GM21529 (cell line): ENCODE results near the gene CEACAM16.
"Not testable (repeated sequence)": the region's sequence is repeated elsewhere in the genome, so short reads cannot be mapped to it uniquely, and the experiment has no call there.

Source experiments
- ATAC-seq: cut with Tn5 transposase; IDR thresholded peaks from one replicate; pipeline ENCODE4 v1.9.1; 2021; ENCODE audit not compliant: unreplicated experiment

The CEACAM16 gene

DNA sequence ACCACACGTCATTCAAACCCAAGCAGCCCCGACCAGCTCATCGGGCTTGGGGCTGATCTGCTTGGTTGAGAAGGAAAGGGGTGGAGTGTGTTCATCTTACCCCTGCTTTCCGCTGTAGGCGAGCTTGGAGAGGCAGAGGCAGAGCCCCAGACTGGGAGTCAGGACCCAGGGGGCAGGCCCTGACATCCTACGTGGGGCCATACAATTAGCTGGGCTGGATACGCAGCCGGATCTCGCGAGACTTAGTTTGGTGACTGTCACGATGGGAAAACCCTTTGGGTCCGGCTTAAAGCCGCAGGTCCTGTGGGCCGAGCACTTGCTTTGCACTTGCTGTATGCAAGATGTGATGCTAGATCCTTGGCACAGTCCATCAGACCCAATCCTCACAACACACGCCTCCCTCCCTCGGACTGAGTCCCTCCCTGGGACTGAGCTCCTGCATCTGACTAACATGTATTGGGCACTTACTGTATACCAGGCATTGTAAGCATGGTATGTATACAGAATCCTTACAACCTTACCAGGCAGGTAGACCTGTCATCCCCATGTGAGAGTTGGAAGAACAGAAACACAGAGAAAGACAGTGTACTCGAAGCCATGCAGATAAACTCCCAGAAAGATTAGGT lies 3.7 kb downstream of the CEACAM16 start:
- ATAC-seq: no peak

- no peak for ATAC-seq
These were observed 4.6 kb downstream of the CEACAM16 start for GRCh38 chr19:44703336-44704078.

DNA sequence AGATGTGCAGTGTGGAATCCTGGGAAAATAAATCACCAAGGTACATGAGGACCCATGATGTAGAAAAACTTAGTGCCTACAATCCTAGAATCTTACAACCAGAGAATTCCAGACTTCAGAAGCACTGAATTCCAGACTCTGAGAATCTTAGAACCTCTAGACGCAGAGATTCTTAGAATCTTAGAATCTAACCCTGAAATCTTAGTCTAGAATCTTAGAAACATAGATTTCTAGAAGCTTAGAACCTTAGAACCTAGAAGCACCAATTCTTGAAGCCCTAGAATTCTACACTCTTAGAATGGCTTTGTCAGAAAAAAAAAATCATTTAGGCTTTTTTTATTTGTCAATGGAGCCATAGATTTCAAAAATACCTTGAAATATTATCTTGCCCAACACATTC lies 6.0 kb downstream of the CEACAM16 start:
- no peak for ATAC-seq

GRCh38 chr19:44705502-44706010 lies 6.6 kb downstream of the CEACAM16 start:
- no peak for ATAC-seq

GRCh38 chr19:44706506-44707236 lies 7.7 kb downstream of the CEACAM16 start:
- ATAC-seq: no peak

DNA sequence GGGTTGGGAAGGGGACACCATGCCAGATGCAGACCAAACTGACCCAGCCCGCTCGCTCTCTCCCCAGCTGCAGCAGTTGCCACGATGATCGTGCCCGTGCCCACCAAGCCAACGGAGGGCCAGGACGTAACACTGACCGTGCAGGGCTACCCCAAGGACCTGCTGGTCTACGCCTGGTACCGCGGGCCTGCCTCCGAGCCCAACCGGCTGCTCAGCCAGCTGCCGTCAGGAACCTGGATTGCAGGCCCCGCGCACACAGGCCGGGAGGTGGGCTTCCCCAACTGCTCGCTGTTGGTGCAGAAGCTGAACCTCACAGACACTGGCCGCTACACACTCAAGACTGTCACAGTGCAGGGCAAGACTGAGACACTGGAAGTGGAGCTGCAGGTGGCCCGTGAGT lies 8.8 kb downstream of the CEACAM16 start:
- no peak for ATAC-seq

DNA sequence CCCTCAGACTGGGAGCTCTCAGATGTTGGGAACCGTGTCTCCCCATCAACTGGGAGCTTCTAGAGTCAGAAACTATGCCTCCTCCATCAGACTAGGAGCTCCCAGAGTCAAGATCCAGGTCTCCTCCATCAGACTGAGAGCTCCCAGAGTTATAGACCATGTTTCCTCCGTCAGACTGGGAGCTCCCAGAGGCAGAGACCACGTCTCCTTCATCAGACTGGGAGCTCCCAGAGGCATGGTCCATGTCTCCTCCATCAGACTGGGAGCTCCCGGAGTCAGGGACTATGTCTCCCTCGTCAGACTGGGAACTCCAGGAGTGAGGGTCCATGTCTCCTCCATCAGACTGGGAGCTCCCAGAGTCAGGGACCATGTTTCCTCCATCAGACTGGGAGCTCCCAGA lies 10.0 kb downstream of the CEACAM16 start:
- ATAC-seq: no peak

DNA sequence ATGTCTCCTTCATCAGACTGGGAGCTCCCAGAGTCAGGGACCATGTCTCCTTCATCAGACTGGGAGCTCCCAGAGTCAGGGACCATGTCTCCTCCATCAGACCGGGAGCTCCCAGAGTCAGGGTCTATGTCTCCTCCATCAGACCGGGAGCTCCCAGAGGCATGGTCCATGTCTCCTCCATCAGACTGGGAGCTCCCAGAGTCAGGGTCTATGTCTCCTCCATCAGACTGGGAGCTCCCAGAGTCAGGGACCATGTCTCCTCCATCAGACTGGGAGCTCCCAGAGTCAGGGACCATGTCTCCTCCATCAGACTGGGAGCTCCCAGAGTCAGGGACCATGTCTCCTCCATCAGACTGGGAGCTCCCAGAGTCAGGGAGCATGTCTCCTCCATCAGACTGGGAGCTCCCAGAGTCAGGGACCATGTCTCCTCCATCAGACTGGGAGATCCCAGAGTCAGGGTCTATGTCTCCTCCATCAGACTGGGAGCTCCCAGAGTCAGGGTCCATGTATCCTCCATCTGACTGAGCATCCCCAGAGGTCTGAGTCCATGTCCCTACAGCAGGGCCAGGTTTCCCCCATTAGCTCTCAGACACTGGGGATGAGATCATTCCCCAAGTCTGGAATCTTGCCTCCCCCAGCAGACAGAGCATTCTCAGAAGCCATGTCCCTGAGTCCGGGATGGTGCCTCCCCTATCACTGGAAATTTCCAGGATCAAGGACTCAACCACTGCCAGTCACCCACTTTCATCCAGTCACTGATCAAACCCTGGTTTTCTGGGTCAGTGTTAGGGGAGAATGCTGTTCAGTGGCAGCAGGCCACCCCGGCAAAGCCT lies 10.7 kb downstream of the CEACAM16 start:
- not testable (repeated sequence) for ATAC-seq

DNA sequence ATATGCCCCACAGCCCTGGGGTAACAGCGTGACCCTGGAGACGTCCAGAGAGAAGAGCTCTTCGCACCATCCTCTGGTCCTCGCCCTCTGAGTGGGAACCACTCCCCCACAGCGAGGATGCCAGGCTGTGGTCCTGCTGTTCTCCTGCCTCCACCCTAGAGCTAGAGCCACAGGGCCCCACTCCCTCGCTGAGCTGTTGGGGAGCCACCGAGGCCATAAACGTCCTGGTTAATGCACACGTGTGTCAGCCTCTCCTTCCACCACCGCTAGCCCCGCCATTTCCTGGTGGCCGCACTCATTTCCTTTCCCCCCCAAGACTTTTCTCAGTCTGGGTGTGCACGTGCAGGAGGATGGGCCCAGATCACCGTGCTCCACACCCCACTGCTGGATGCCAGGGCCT lies 11.5 kb downstream of the CEACAM16 start:
- no peak for ATAC-seq

DNA sequence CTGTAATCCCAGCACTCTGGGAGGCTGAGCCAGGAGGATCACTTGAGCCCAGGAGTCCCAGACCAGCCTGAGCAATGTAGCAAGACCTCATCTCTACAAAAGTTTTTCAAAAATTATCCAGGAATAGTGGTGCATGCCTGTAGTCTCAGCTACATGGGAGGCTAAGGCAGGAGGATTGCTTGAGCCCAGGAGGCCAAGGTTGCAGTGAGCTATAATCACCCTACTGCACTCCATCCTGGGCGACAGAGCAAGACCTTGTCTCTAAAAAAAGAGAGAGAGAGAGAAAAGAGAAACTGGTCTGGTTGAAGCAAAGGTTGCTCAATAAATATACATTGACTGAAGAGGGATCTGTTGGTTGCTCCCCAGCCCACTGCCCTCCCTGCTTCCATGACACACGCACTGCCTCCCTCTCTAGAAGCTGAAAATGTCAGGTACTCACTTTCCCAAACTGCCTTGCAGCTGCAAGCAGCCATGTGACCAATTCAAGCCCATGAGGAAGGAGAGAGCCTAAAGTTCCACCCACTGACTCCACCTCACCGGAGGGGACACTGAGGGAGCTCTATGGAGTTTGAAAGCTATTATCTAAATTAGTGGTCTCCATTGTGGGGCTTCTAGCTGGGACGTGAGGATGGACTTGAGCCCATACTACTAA lies 14.0 kb downstream of the CEACAM16 start:
- no peak for ATAC-seq

GRCh38 chr19:44714597-44715169 lies 15.7 kb downstream of the CEACAM16 start:
- ATAC-seq: no peak

- ATAC-seq: no peak
These were observed 18.7 kb downstream of the CEACAM16 start for GRCh38 chr19:44717603-44718002.

- ATAC-seq: no peak
These were observed 19.7 kb downstream of the CEACAM16 start for GRCh38 chr19:44718441-44719261.

DNA sequence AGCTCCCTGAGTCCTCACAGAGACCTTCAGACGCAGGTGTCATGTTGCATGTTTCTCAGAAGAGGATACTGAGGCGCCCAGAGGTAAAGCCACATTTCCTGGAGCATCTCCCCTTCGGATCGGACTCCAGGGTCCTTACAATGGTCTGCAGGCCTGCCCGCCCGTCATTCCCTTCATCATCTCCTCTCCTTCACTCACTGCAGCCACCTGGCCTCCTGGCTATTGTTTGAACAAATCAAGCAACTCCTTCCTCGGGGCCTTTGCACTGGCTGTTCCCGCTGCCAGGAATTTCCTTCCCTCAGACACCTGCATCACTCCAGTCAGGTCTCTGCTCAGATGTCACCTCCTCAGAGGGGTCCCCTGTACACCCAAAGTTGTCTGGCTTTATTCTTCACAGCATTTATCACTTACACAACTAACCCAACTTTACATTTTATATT lies 20.3 kb downstream of the CEACAM16 start:
- no peak for ATAC-seq

- ATAC-seq: not testable (repeated sequence)
These were observed 21.4 kb downstream of the CEACAM16 start for GRCh38 chr19:44720396-44720795.

GRCh38 chr19:44720945-44721344 lies 22.0 kb downstream of the CEACAM16 start:
- ATAC-seq: no peak

DNA sequence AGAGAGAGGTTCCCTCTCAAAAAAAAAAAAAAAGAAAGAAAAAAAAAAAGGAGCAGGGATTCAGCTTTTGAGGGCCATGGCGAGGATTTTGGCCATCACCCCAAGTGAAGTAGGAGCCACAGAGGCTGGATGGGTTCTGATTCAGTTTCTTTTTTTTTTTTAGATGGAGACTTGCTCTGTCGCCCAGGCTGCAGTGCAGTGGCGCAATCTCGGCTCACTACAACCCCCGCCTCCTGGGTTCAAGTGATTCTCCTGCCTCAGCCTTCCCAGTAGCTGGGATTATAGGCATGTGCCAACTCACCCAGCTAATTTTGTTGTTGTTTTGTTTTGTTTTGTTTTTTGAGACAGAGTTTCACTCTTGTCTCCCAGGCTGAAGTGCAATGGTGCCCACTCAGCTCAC lies 22.4 kb downstream of the CEACAM16 start:
- not testable (repeated sequence) for ATAC-seq

GRCh38 chr19:44722131-44723121 lies 23.5 kb downstream of the CEACAM16 start:
- ATAC-seq: no peak
